GM12878 (cell line): Measurements from ENCODE around the gene NLGN2. TPM values are rescaled to one million over a fixed set of nuclear protein-coding genes. Genes with fewer than 3 reads are reported as not detected.

ENCODE experiments used
- ATAC-seq: fragments of 200-7000 bp; cut with Tn5 transposase; 3 replicates; pipeline ENCODE4 v1.9.1; 2020; ENCODE audit warnings: mild to moderate bottlenecking, moderate library complexity
- BruUV-seq: library from RNA; stranded (reverse); fragments of 400-500 nt; replicated peaks from 2 replicates; lab custom pipeline; 2021; lab: Mats Ljungman, UMichigan
- CTCF ChIA-PET: fragments of 300-600 bp; sonication (Branson Sonifier 250); formaldehyde crosslinking; extraction: SDS; loops from one replicate; lab custom pipeline; 2021; ENCODE audit warnings: inconsistent platforms; lab: Yijun Ruan, JAX
- POLR2A ChIA-PET: fragments of 350-600 bp; formaldehyde crosslinking; extraction: SDS; loops from one replicate; lab custom pipeline; 2021; ENCODE audit warnings: inconsistent platforms; lab: Charles Lee
- RAD21 ChIA-PET: fragments of 300-600 bp; sonication (Branson Sonifier 250); formaldehyde crosslinking; loops from one replicate; lab custom pipeline; 2023; ENCODE audit warnings: antibody characterized with exemption; ENCODE audit not compliant: unreplicated experiment; lab: Charles Lee
- SMC1A ChIA-PET: fragments of 300-600 bp; sonication (Branson Sonifier 250); formaldehyde crosslinking; loops from one replicate; lab custom pipeline; 2023; ENCODE audit not compliant: unreplicated experiment, uncharacterized antibody; lab: Charles Lee
- DNase-seq: peaks from one replicate; pipeline ENCODE4 v3.0.0-alpha.2; 2011; ENCODE audit warnings: low read depth, low spot score
- FAIRE-seq: peaks from 3 replicates; lab custom pipeline; 2011; peaks lifted over from hg19 to GRCh38; lab: Jason Lieb, UNC
- H2AFZ ChIP-seq: 2 replicates; pipeline ENCODE4 v1.6.0; 2011; ENCODE audit warnings: low read depth, low read length, control low read depth; ENCODE audit not compliant: control insufficient read depth
- H3K27ac ChIP-seq: 2 replicates; pipeline ENCODE4 v1.5.1; 2011; ENCODE audit warnings: control low read depth; ENCODE audit not compliant: control insufficient read depth, insufficient read depth
- H3K27me3 ChIP-seq, 2 experiments: replicated peaks in 1 of 2; 2 replicates each; pipeline versions ENCODE4 v1.6.0 to v1.6.1; 2011; ENCODE audit warnings: low read length in 1 of 2; ENCODE audit not compliant: control insufficient read depth in 2 of 2, insufficient read depth in 2 of 2
- H3K36me3 ChIP-seq, 2 experiments: 2 replicates each; pipeline ENCODE4 v1.5.1; 2011; ENCODE audit warnings: low read length in 1 of 2; ENCODE audit not compliant: control insufficient read depth in 2 of 2, insufficient read depth in 2 of 2
- H3K4me1 ChIP-seq: 2 replicates; pipeline ENCODE4 v1.6.1; 2011; ENCODE audit warnings: mild to moderate bottlenecking, low read length, moderate library complexity, mixed read lengths; ENCODE audit not compliant: control insufficient read depth, insufficient read depth
- H3K4me2 ChIP-seq: 2 replicates; pipeline ENCODE4 v1.6.0; 2011; ENCODE audit warnings: control low read depth; ENCODE audit not compliant: control insufficient read depth, insufficient read depth
- H3K4me3 ChIP-seq: fragments of 200-600 bp; sonication (generic); 2 replicates; pipeline ENCODE4 v1.5.1; 2016
- H3K79me2 ChIP-seq: 2 replicates; pipeline ENCODE4 v1.6.0; 2011; ENCODE audit warnings: low read length; ENCODE audit not compliant: control insufficient read depth, insufficient read depth
- H3K9ac ChIP-seq: 2 replicates; pipeline ENCODE4 v1.8.0; 2011; ENCODE audit warnings: low read length, control low read depth, mixed read lengths; ENCODE audit not compliant: control insufficient read depth, insufficient read depth
- H3K9me3 ChIP-seq: replicated peaks from 3 replicates; pipeline ENCODE4 v1.5.1; 2011; ENCODE audit warnings: mild to moderate bottlenecking, low read length; ENCODE audit not compliant: control insufficient read depth, insufficient read depth
- H4K20me1 ChIP-seq: 2 replicates; pipeline ENCODE4 v1.6.0; 2011; ENCODE audit not compliant: control insufficient read depth, insufficient read depth
- CREB1 ChIP-seq: IDR thresholded peaks from 2 replicates; pipeline ENCODE4 v1.6.1; 2012; ENCODE audit warnings: low read depth, mild to moderate bottlenecking, inconsistent platforms
- EZH2 ChIP-seq: IDR thresholded peaks from 2 replicates; pipeline ENCODE4 v1.6.1; 2012; ENCODE audit warnings: low read depth, mild to moderate bottlenecking, control low read depth, inconsistent platforms, low read length, borderline replicate concordance; ENCODE audit not compliant: control insufficient read depth
- GATAD2B ChIP-seq: fragments of 450-650 bp; conservative IDR thresholded peaks from 2 replicates; pipeline ENCODE4 v1.6.1; 2017; ENCODE audit warnings: low read depth, mild to moderate bottlenecking, moderate library complexity
- JUNB ChIP-seq: IDR thresholded peaks from 2 replicates; pipeline ENCODE4 v1.6.1; 2016; ENCODE audit warnings: antibody characterized with exemption, mild to moderate bottlenecking
- KAT2A ChIP-seq: conservative IDR thresholded peaks from 2 replicates; pipeline ENCODE4 v1.6.1; 2011; ENCODE audit warnings: low read depth, low read length; ENCODE audit not compliant: control insufficient read depth
- MTA3 ChIP-seq: IDR thresholded peaks from 2 replicates; pipeline ENCODE4 v1.6.1; 2012; ENCODE audit warnings: low read length, inconsistent platforms, borderline replicate concordance
- MXI1 ChIP-seq: fragments of 150-350 bp; IDR thresholded peaks from 2 replicates; pipeline ENCODE4 v1.6.1; 2011; ENCODE audit warnings: low read depth, mild to moderate bottlenecking, inconsistent platforms, low read length, improper control_type of control experiment
- MYB ChIP-seq: fragments of 150-350 bp; IDR thresholded peaks from 2 replicates; pipeline ENCODE4 v1.6.1; 2014; ENCODE audit warnings: mild to moderate bottlenecking, low read depth, low read length, borderline replicate concordance
- NBN ChIP-seq: fragments of 450-650 bp; IDR thresholded peaks from 2 replicates; pipeline ENCODE4 v1.6.1; 2016
- NR2C1 ChIP-seq: fragments of 450-650 bp; IDR thresholded peaks from 2 replicates; pipeline ENCODE4 v1.6.1; 2017; ENCODE audit warnings: antibody characterized with exemption, mild to moderate bottlenecking, moderate library complexity
- STAT3 ChIP-seq: IDR thresholded peaks from 2 replicates; pipeline ENCODE4 v1.6.1; 2011; ENCODE audit warnings: low read depth, low read length, improper control_type of control experiment
- SUPT20H ChIP-seq: IDR thresholded peaks from 2 replicates; pipeline ENCODE4 v1.6.1; 2011; ENCODE audit warnings: low read depth, mild to moderate bottlenecking, low read length, moderate library complexity, borderline replicate concordance; ENCODE audit not compliant: control insufficient read depth
- TCF12 ChIP-seq: IDR thresholded peaks from 2 replicates; pipeline ENCODE4 v1.6.1; 2011; ENCODE audit warnings: low read depth, mild to moderate bottlenecking, low read length
- TCF3 ChIP-seq: IDR thresholded peaks from 2 replicates; pipeline ENCODE4 v1.6.1; 2012; ENCODE audit warnings: low read depth, mild to moderate bottlenecking, low read length, borderline replicate concordance; ENCODE audit not compliant: insufficient read depth
- WRNIP1 ChIP-seq: IDR thresholded peaks from 2 replicates; pipeline ENCODE4 v1.6.1; 2011; ENCODE audit warnings: low read depth, low read length, improper control_type of control experiment, borderline replicate concordance
- WGBS: methylation state at CpG from one replicate; pipeline ENCODE4 v1.1.6; 2016; ENCODE audit warnings: low lambda C conversion rate; ENCODE audit not compliant: insufficient replicate concordance, insufficient coverage; ENCODE audit errors: missing lambda C conversion rate; 5-methylcytosine and 5-hydroxymethylcytosine counted together
- in situ Hi-C: fragments of 300-500 bp; cut with MboI; formaldehyde crosslinking; loops from 9 replicates; pipeline ENCODE4 v1.14.3; 2018; ENCODE audit warnings: mixed read lengths
- intact Hi-C: fragments of 100-400 bp; cut with micrococcal nuclease; formaldehyde crosslinking; loops from one replicate; pipeline ENCODE4 v1.14.2; 2022; ENCODE audit not compliant: unreplicated experiment
- polyA plus RNA-seq, 11 experiments: library from polyadenylated mRNA; depleted of rRNA in 4 of 11; unstranded in 6 of 11; stranded (reverse) in 5 of 11; fragments of >200 nt; fragmentation: Nextera tagmentation in 4 of 11; fragmentation: Illumina TruSeq in 1 of 11; extraction: Ambion mirVana in 4 of 11; extraction: Trizol in 1 of 11; gene quantifications; 1 replicate in 1 of 11; 2 replicates in 10 of 11; pipeline versions ENCODE4 v1.2.1 to v1.2.3, GENCODE V29; 2011 to 2016; ENCODE audit warnings: inconsistent platforms in 2 of 11, missing spikeins in 2 of 11, low read depth in 1 of 11
- total RNA-seq, 4 experiments: library from RNA; depleted of rRNA in 3 of 4; stranded (reverse); fragments of >200 nt in 3 of 4; fragmentation: Illumina TruSeq in 1 of 4; extraction: Trizol in 1 of 4; gene quantifications; 2 replicates each; pipeline versions ENCODE4 v1.2.1 to v1.2.3, GENCODE V29; 2013 to 2021
- TF ChIP-seq, protein P1 (sequence below): IDR thresholded peaks from 2 replicates; pipeline ENCODE4 v1.6.1; 2012; ENCODE audit warnings: low read depth, low read length, improper control_type of control experiment

Gene NLGN2
- total and polyA plus RNA-seq, 10 of the 15 experiments (the other 5 are each of a cell fraction or from before 2014, with no cell fraction given) = 0.02 to 0.87 (median 0.11) TPM; not detected in 2

- Histone ChIP-seq H3K79me2 (no peaks in the 10 kb centered on the region), H3K27me3 (peaks cover 4 to 5% of the 10 kb centered on the region in 2 experiments; a peak in 3 of 4 replicates), H4K20me1 (no peaks in the 10 kb centered on the region), H3K9ac (peak overlapping the region; percentile 38; the same call in 1 of the 2 replicates), H3K9me3 (no peaks in the 10 kb centered on the region; the same call in 2 of the 3 replicates), H3K4me2 (peak overlapping the region; percentile 86), H2AFZ (peak overlapping the region; percentile 79), H3K27ac (no peak overlapping the region), H3K36me3 (no peaks in the 10 kb centered on the region), H3K4me3 (peak overlapping the region; percentile 53), H3K4me1 (peaks cover 8% of the 10 kb centered on the region; the same call in 1 of the 2 replicates)
- SMC1A ChIA-PET = no interaction called here
- TF ChIP-seq MYB = no peak
- no peak for TF ChIP-seq NR2C1
- TF ChIP-seq TCF12 = no peak
- TF ChIP-seq NBN = no peak
- TF ChIP-seq EZH2 = no peak
- no peak for TF ChIP-seq STAT3
- DNase-seq (no peak), ATAC-seq (no peak), FAIRE-seq (no peak)
- no TSS peak for BruUV-seq
- RAD21 ChIA-PET = no interaction called here
- CTCF ChIA-PET = interaction anchor here (1.0 to 1.1 kb wide), 2 partner anchors 303 to 330 kb away, joined by 3 read pairs; partner anchors contain the start of gene TP53
- intact Hi-C loops (no loop called here), in situ Hi-C loops (no loop called here)
- 35% methylated on average over 23 of the region's 23 CpGs for WGBS
- POLR2A ChIA-PET = interaction anchor here (0.6 kb wide), 1 partner anchor 19 kb away, joined by 3 read pairs; the partner anchor contains the start of gene TMEM256
These were observed 23.1 kb upstream of the NLGN2 start for GRCh38 chr17:7384489-7385081.

DNA sequence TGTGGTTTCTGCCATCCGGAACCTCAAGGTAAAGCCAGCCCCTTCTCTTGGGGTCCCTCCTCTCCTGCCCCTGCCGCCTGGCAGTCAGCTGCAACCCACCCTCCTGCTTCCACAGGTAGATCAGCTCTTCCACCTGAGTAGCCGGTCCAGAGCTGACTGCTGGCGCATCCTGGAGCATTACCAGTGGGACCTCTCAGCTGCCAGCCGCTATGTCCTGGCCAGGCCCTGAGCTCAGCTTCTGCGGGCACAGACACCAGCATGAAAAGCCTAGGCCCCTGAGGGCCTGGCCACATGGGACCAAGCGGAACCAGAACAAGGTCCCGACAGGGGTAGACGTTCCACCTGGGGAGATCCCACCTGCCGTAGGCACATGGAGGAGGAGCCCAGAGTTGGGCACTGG lies 18.8 kb upstream of the NLGN2 start:
- no peaks in the 10 kb centered on the region for H4K20me1 ChIP-seq
- no peak for ATAC-seq
- no peak overlapping the region for H2AFZ ChIP-seq
- no peak for DNase-seq
- FAIRE-seq = no peak
- no peaks in the 10 kb centered on the region for H3K9me3 ChIP-seq
- peaks cover 2% of the 10 kb centered on the region for H3K79me2 ChIP-seq
- H3K4me3 ChIP-seq = no peak overlapping the region
- no peak overlapping the region for H3K9ac ChIP-seq
- WGBS = 93% methylated on average over 10 of the region's 10 CpGs
- H3K36me3 ChIP-seq = no peaks in the 10 kb centered on the region
- H3K4me1 ChIP-seq = peaks cover 3% of the 10 kb centered on the region; the same call in 1 of the 2 replicates
- ChIA-PET SMC1A (no interaction called here), POLR2A (no interaction called here), CTCF (interaction anchor here (0.7 kb wide), 1 partner anchor 684 kb away, joined by 3 read pairs; no protein-coding TSS in a partner anchor), RAD21 (no interaction called here)
- in situ Hi-C loops = no loop called here
- no peaks in the 10 kb centered on the region for H3K27me3 ChIP-seq
- intact Hi-C loops = no loop called here
- TF ChIP-seq MXI1 (no peak), CREB1 (no peak), JUNB (no peak), EZH2 (no peak), TCF3 (no peak), GATAD2B (no peak), SUPT20H (no peak), KAT2A (no peak), MTA3 (no peak), WRNIP1 (no peak)
- TF ChIP-seq, protein P1, sequence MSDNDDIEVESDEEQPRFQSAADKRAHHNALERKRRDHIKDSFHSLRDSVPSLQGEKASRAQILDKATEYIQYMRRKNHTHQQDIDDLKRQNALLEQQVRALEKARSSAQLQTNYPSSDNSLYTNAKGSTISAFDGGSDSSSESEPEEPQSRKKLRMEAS = no peak
- BruUV-seq = no TSS peak
- no peak overlapping the region for H3K27ac ChIP-seq
- H3K4me2 ChIP-seq = no peak overlapping the region
